GM23248 (cell line): Measurements from ENCODE around the gene ATP5ME.

Experiments
- EZH2 ChIP-seq: fragments of 200-600 bp; sonication (generic); IDR thresholded peaks from 2 replicates; pipeline ENCODE4 v1.6.1; 2018; ENCODE audit warnings: antibody characterized with exemption, mild to moderate bottlenecking; ENCODE audit not compliant: insufficient read depth, poor library complexity, severe bottlenecking
- EZH2phosphoT487 ChIP-seq: fragments of 200-600 bp; sonication (generic); IDR thresholded peaks from 2 replicates; pipeline ENCODE4 v1.6.1; 2018; ENCODE audit warnings: antibody characterized with exemption, moderate library complexity, mild to moderate bottlenecking, low read depth; ENCODE audit not compliant: insufficient read depth

- TF ChIP-seq EZH2phosphoT487 (no peak), EZH2 (no peak)
Measured at GRCh38 chr4:686413-687040, 12.5 kb upstream of the ATP5ME start.
